Peyer's patch (tissue), 4 donors: Measurements from ENCODE around the gene ISCA1. TPM values are rescaled to one million over a fixed set of nuclear protein-coding genes. Genes with fewer than 3 reads are reported as not detected.

ENCODE experiments used
- DNase-seq, 3 donors: peaks; one replicate each; pipeline ENCODE4 v3.0.0-alpha.2; 2017 to 2019
- H3K27ac ChIP-seq, 4 donors: fragments of 200-600 bp; sonication (generic); one replicate each; pipeline ENCODE4 v1.5.1; 2016 to 2019
- H3K27me3 ChIP-seq, 2 donors: fragments of 200-600 bp; sonication (generic); one replicate each; pipeline ENCODE4 v1.5.1; 2019
- H3K36me3 ChIP-seq, 3 donors: fragments of 200-600 bp; sonication (generic); one replicate each; pipeline ENCODE4 v1.5.1; 2016 to 2019
- H3K4me1 ChIP-seq, 4 donors: fragments of 200-600 bp; sonication (generic); one replicate each; pipeline ENCODE4 v1.5.1; 2016 to 2019
- H3K4me3 ChIP-seq, 4 donors: fragments of 200-600 bp; sonication (generic); 1 replicate in 3 of 4; 2 replicates in 1 of 4; pipeline ENCODE4 v1.5.1; 2016 to 2019; ENCODE audit warnings: mild to moderate bottlenecking in 1 of 4
- H3K9me3 ChIP-seq, 4 donors: fragments of 200-600 bp; sonication (generic); one replicate each; pipeline ENCODE4 v1.5.1; 2016 to 2019; ENCODE audit warnings: mild to moderate bottlenecking in 1 of 4
- POLR2A ChIP-seq, 2 donors: fragments of 450-650 bp; IDR thresholded peaks; one replicate each; pipeline ENCODE4 v1.5.1; 2017; ENCODE audit warnings: antibody characterized with exemption in 2 of 2, mild to moderate bottlenecking in 2 of 2, moderate library complexity in 2 of 2
- total RNA-seq, 4 donors: library from RNA; depleted of rRNA; stranded (reverse); fragments of >200 nt; gene quantifications; one replicate each; pipeline ENCODE4 v1.1.0, GENCODE V29; 2016
- TF ChIP-seq, protein P1 (sequence below), 6 experiments: fragments of 450-650 bp in 4 of 6; fragments of 200-600 bp in 2 of 6; sonication (generic) in 1 of 6; IDR thresholded peaks; one replicate each; pipeline ENCODE4 v1.5.1; 2017 to 2019; ENCODE audit warnings: antibody characterized with exemption in 6 of 6, mild to moderate bottlenecking in 3 of 6, moderate library complexity in 1 of 6

ISCA1 gene
- total RNA-seq, 4 donors from 2014 or later = 13.8 to 35.8 (median 31.9) TPM

DNA sequence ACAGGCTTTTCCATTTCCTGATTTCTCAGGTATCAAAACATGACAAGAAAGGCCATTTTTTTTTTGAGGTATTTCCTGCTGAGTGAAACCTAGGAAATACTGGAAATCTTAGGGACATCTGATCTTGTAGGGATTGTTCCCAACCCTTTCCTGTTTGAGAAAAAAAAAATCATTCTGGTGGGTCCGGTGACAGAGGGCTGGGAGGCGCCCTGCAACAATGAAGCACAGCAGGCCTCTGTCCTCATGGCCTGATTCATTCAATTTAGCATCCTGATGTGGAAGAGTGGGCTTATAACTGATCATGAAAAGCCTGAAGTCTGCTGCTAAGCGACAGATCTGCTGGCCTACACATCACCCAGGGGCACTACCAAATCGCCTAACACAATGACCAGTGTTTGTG, 19.8 kb downstream of the ISCA1 start:
- DNase-seq = no peak
- TF ChIP-seq, protein P1, sequence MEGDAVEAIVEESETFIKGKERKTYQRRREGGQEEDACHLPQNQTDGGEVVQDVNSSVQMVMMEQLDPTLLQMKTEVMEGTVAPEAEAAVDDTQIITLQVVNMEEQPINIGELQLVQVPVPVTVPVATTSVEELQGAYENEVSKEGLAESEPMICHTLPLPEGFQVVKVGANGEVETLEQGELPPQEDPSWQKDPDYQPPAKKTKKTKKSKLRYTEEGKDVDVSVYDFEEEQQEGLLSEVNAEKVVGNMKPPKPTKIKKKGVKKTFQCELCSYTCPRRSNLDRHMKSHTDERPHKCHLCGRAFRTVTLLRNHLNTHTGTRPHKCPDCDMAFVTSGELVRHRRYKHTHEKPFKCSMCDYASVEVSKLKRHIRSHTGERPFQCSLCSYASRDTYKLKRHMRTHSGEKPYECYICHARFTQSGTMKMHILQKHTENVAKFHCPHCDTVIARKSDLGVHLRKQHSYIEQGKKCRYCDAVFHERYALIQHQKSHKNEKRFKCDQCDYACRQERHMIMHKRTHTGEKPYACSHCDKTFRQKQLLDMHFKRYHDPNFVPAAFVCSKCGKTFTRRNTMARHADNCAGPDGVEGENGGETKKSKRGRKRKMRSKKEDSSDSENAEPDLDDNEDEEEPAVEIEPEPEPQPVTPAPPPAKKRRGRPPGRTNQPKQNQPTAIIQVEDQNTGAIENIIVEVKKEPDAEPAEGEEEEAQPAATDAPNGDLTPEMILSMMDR (IDR thresholded peaks at IDR 0.05) = no peak
- TF ChIP-seq POLR2A (IDR thresholded peaks at IDR 0.05) = no peak
- Histone ChIP-seq H3K4me1 (no peaks in the 10 kb centered on the region), H3K4me3 (no peak overlapping the region), H3K27me3 (no peaks in the 10 kb centered on the region), H3K27ac (no peak overlapping the region), H3K9me3 (no peaks in the 10 kb centered on the region), H3K36me3 (peaks cover 0 to 19% (median 0%) of the 10 kb centered on the region in 3 donors)

DNA sequence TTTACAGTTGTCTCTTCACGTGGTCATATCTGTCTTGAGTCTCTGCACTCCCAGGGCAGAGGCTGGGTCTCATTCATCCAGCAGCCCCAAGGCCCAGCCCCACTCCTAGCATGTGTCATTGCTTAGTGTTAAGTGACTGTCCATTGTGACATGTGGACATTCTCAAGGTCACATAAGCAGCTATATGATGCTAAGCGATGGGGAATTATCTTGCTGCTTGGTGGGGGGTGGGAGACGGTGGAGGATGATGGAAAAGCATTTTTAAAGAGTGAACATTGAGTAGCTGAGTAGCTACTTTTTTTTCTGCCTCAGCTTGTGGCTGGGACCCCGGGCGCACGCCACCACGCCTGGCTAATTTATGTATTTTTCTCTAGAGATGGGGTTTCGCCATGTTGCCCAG, 22.8 kb downstream of the ISCA1 start, which contains the start of gene C9orf153:
Gene C9orf153 (minus strand): TSS at position 101 of the 400 bp plus-strand sequence. CDS start 30,054 bp downstream, outside the sequence.
- Histone ChIP-seq H3K36me3 (peaks cover 0 to 14% (median 0%) of the 10 kb centered on the region in 3 donors), H3K4me1 (no peaks in the 10 kb centered on the region), H3K4me3 (no peak within 1 kb of the TSS), H3K27ac (no peak within 1 kb of the TSS), H3K27me3 (no peaks in the 10 kb centered on the region), H3K9me3 (no peaks in the 10 kb centered on the region)
- DNase-seq = no peak
- TF ChIP-seq POLR2A (IDR thresholded peaks at IDR 0.05) = no peak

DNA sequence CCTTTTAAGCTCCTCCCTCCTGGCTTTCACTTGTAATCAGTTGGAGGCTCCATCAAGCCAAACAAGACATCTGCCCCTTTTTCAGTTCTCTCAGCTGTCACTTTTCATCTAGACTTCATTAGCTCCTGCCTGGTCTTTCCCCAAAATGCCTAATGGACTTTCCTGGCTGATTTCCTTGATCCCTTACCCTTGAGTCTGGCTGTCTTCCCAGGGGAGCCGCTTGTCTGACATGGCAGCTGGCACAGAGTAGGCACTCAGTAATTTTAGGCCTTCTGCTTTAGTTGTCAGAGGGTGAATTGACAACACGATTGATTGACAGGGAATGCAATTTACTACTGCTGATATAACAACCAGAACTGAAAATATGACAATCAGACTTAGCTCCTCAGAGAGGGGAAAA, 24.9 kb downstream of the ISCA1 start:
- H3K9me3 ChIP-seq = no peaks in the 10 kb centered on the region
- TF ChIP-seq, protein P1 (IDR thresholded peaks at IDR 0.05) = no peak
- TF ChIP-seq POLR2A (IDR thresholded peaks at IDR 0.05) = no peak
- H3K4me3 ChIP-seq = no peak overlapping the region
- no peaks in the 10 kb centered on the region for H3K36me3 ChIP-seq
- H3K27ac ChIP-seq = no peak overlapping the region
- H3K27me3 ChIP-seq = no peaks in the 10 kb centered on the region
- no peak for DNase-seq
- H3K4me1 ChIP-seq = no peaks in the 10 kb centered on the region

DNA sequence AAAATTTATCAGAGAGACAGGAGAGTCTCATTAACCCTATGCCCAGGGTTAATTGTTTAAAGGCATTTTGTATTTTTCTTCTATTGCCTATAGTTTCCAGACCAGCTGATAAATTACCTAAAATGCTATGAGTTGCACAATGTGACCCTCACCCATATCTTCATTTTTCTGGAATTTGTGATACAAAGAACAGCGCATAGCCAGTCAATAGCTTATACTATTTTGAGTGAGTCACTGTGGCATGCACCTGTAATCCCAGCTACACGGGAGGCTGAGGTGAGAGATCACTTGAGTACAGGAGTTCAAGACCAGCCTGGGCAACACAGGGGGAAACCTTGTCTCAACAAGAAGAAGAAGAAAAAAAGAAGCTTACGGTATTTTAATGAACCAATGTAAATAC, 25.7 kb downstream of the ISCA1 start:
- no peaks in the 10 kb centered on the region for H3K36me3 ChIP-seq
- H3K4me1 ChIP-seq = no peaks in the 10 kb centered on the region
- H3K27me3 ChIP-seq = no peaks in the 10 kb centered on the region
- no peak overlapping the region for H3K4me3 ChIP-seq
- H3K9me3 ChIP-seq = no peaks in the 10 kb centered on the region
- TF ChIP-seq POLR2A (IDR thresholded peaks at IDR 0.05) = no peak
- TF ChIP-seq, protein P1 (IDR thresholded peaks at IDR 0.05) = no peak
- DNase-seq = no peak
- no peak overlapping the region for H3K27ac ChIP-seq

DNA sequence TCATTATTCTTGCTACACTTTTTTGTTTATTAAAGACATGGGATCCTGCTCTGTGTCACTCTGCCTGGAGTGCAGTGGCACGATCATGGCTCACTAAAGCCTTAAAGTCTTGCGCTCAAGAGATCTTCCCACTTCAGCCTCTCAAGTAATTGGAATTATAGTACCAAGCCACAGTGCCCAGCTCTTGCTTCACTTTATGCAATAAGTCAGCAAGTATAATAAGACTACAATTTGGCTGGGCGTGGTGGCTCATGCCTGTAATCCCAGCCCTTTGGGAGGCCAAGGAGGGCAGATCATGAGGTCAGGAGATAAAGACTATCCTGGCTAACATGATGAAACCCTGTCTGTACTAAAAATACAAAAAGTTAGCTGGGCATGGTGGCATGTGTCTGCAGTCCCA, 28.8 kb downstream of the ISCA1 start:
- Histone ChIP-seq H3K4me1 (no peaks in the 10 kb centered on the region), H3K9me3 (no peaks in the 10 kb centered on the region), H3K36me3 (no peaks in the 10 kb centered on the region), H3K4me3 (no peak overlapping the region), H3K27ac (no peak overlapping the region), H3K27me3 (no peaks in the 10 kb centered on the region)
- DNase-seq = no peak
- TF ChIP-seq, protein P1 (IDR thresholded peaks at IDR 0.05) = no peak
- no peak for TF ChIP-seq POLR2A (IDR thresholded peaks at IDR 0.05)

DNA sequence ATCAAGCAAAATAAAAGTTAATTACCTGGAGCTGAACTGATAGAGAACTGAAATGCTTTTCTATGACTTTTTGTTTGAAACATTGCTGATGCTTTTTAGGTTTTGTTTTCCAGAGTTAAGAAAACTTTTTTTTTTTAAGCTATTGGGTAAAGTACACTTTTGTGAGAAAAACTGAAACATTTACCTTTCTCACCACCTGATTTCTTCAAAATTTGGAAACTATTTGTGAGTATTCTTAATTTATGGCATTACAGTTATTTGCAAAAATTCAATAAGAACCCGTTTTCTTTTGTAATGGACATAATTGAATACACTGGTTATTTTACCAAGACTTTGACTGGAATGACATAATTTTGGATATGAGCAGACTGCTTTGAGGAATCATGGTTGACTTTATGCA, 29.5 kb downstream of the ISCA1 start:
- Histone ChIP-seq H3K4me1 (no peaks in the 10 kb centered on the region), H3K4me3 (no peak overlapping the region), H3K27me3 (no peaks in the 10 kb centered on the region), H3K36me3 (no peaks in the 10 kb centered on the region), H3K9me3 (no peaks in the 10 kb centered on the region), H3K27ac (no peak overlapping the region)
- no peak for DNase-seq
- TF ChIP-seq, protein P1 (IDR thresholded peaks at IDR 0.05) = no peak
- no peak for TF ChIP-seq POLR2A (IDR thresholded peaks at IDR 0.05)
